ENCODE results near the gene TCTN1.

TCTN1 gene

DNA sequence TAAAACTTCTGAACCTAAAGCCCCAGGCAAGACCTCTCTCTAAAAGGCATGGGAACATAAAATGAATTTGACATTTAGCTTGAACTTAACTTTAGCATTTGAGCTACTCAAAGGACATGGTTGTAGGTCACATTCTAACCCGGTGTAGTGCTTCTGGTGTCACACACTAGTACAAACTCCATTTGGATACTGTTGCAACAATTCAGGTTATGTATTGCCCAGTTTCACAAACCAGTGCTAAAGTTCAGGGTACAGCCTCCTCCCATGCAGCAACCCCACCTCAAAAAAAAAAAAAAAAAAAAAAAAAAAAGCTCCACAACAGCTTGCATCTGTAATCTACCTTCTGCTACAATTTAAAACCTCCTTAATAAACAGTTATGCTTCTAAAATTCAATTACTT is 38.6 kb upstream of the TCTN1 start:
- TF ChIP-seq ZFX (IDR thresholded peaks at IDR 0.05), result no peak
- no peak for TF ChIP-seq CTCF (conservative IDR thresholded peaks at IDR 0.05)
- H3K27ac ChIP-seq, result no peak overlapping the region

- no peak overlapping the region for H3K27ac ChIP-seq
- TF ChIP-seq ZFX (IDR thresholded peaks at IDR 0.05) (no peak), CTCF (conservative IDR thresholded peaks at IDR 0.05) (no peak)
These were observed 37.4 kb upstream of the TCTN1 start for GRCh38 chr12:110576504-110576903.

DNA sequence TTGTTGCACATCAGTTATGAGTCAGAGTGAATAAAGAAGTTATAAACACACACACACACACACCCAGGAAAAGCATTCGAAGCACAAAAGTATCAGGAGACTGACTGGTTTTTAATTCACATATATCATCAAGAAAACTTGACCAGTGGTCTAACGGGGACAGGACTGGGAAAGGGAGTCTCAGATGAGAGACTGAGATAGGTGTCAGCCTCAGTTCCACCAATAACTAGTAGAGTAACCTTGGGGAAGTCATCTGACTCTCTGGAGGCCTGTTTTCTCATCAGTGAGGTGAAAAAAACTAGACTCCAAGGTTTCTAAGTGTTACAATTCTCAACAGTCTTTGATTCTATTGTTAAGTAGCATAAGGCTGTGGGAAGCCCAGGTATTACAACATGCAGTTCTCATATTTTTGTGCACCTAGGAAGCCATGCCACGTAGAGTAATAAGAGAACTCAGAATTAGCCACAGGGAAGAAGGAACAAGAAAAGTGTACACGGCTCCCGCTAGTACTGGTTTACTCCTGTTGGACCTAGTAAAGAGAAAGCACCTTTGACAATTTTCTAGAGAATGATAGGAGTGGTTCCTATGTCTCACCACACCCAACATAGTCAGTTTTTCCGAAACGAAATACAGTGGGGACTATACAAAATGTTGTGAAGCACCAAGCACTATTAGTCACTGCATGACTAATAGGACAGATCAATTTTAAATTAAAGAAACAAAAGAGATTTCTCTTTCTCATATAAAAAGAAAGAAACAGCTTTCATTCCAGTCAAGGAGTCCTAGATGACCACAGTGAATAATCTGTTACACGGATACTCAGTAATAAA is 35.9 kb upstream of the TCTN1 start:
- TF ChIP-seq CTCF (conservative IDR thresholded peaks at IDR 0.05), result no peak
- TF ChIP-seq ZFX (IDR thresholded peaks at IDR 0.05), result no peak
- no peak overlapping the region for H3K27ac ChIP-seq

- TF ChIP-seq CTCF (conservative IDR thresholded peaks at IDR 0.05), result no peak
- no peak for TF ChIP-seq ZFX (IDR thresholded peaks at IDR 0.05)
- no peak overlapping the region for H3K27ac ChIP-seq
These were observed 35.0 kb upstream of the TCTN1 start for GRCh38 chr12:110578694-110579534.

- H3K27ac ChIP-seq, result no peak overlapping the region
- TF ChIP-seq ZFX (IDR thresholded peaks at IDR 0.05), result no peak
- no peak for TF ChIP-seq CTCF (conservative IDR thresholded peaks at IDR 0.05)
These were observed 34.2 kb upstream of the TCTN1 start for GRCh38 chr12:110579535-110580253.

DNA sequence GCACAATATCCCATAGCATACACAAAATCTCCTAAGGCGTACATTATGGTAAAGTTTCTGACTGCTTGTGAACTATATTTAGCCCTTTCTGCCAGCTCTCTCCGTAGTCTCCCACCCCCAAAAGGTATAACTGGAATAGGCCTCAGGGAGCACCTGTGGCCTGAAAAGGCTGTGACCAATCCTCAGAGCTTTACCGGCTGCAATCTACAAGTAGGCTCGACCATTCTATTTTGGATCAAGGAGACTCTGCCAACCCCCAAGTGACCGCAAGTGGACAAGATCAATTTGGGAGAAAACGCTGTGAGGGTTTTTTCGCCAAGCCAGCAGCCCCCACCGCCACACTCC is 32.0 kb upstream of the TCTN1 start:
- TF ChIP-seq CTCF (conservative IDR thresholded peaks at IDR 0.05) (no peak), ZFX (IDR thresholded peaks at IDR 0.05) (no peak)
- peak overlapping the region; percentile 91 for H3K27ac ChIP-seq
